ENCODE measurements around the gene LRFN4.

DNA sequence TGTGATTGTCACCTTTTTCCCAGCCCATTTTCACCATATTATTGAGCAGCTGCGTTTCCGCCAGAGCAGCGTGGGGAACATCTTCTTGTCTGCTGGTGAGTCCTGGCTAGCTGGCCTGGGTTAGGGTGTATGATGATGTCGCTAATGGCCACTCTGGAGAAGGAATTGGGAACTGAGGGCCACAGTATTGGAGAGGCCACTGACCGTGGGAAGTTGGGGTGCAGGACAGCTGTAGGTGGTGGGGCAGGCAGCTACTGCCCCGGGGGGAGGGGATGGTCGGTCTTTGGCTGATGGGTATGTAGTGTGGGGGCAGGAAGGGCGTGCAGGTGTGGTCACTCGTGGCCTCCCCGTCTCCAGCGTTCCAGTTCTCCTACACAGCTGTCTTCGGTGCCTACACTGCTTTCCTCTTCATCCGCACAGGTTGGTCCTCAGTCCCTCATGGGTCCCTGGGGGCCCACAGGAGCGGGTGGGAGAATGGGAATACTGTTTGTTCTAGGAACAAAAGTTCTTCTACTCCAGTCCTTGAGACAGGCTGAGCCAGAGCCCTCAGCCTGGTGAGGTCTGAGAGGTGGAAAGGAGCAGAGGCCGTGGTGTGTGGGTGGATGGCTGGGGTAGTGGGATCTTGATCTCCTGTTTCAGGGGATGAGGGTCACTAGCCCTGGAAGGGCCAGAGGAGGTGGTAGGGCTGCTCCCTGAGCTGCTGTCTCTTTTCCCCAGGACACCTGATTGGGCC, 11.6 kb upstream of the LRFN4 start:
- no peak for TF ChIP-seq EZH2 (IDR thresholded peaks at IDR 0.05; ENCODE audit: borderline replicate concordance, low read length)
- TF ChIP-seq, protein P1, sequence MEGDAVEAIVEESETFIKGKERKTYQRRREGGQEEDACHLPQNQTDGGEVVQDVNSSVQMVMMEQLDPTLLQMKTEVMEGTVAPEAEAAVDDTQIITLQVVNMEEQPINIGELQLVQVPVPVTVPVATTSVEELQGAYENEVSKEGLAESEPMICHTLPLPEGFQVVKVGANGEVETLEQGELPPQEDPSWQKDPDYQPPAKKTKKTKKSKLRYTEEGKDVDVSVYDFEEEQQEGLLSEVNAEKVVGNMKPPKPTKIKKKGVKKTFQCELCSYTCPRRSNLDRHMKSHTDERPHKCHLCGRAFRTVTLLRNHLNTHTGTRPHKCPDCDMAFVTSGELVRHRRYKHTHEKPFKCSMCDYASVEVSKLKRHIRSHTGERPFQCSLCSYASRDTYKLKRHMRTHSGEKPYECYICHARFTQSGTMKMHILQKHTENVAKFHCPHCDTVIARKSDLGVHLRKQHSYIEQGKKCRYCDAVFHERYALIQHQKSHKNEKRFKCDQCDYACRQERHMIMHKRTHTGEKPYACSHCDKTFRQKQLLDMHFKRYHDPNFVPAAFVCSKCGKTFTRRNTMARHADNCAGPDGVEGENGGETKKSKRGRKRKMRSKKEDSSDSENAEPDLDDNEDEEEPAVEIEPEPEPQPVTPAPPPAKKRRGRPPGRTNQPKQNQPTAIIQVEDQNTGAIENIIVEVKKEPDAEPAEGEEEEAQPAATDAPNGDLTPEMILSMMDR (conservative IDR thresholded peaks at IDR 0.05 in 1 of 2, IDR thresholded peaks at IDR 0.05 in 1 of 2; ENCODE audit: extremely low read depth in 1 of 2, insufficient read depth in 1 of 2, low read depth in 1 of 2, low read length in 2 of 2), result no peak

All from mammary epithelial cell (primary cell).